ENCODE measurements around the gene KANTR. TPM values are rescaled to one million over a fixed set of nuclear protein-coding genes. Genes with fewer than 3 reads are reported as not detected.

Gene KANTR, protein sequence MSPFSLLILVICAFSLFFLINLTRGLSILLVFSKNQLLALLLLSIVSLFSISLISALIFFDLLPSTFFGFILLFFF
- polyA plus RNA-seq (2013, experiment 1 of 2), result 6.1 TPM
- polyA plus RNA-seq (2013, experiment 2 of 2), result 6.7 TPM

- Histone ChIP-seq H2BK5ac (ENCODE audit: low read length) (peak within 1 kb of the TSS; percentile 53), H3K79me1 (ENCODE audit: low read depth, low read length) (no peaks in the 10 kb centered on the region), H3K4me2 (ENCODE audit: insufficient read depth, low read length, poor library complexity, severe bottlenecking) (peak within 1 kb of the TSS; percentile 89), H4K8ac (ENCODE audit: low read depth, low read length) (no peak within 1 kb of the TSS), H2BK12ac (ENCODE audit: low read length) (no peak within 1 kb of the TSS), H3K36me3 (replicated peaks in 1 of 2; ENCODE audit: control insufficient read depth in 2 of 2, insufficient read depth in 2 of 2, low read length in 2 of 2) (peaks cover 0 to 6% of the 10 kb centered on the region in 2 donors), H3K9ac (ENCODE audit: low read depth, low read length, poor library complexity) (peak within 1 kb of the TSS; percentile 63), H3K4me1 (ENCODE audit: control insufficient read depth in 2 of 2, insufficient read depth in 1 of 2, low read depth in 1 of 2, low read length in 2 of 2) (no peaks in the 10 kb centered on the region), H3K14ac (ENCODE audit: low read length) (no peak within 1 kb of the TSS), H3K27ac (replicated peaks; ENCODE audit: low read length) (peak within 1 kb of the TSS; percentile 89), H3K27me3 (ENCODE audit: control insufficient read depth in 3 of 3, insufficient read depth in 3 of 3, low read depth in 1 of 3, low read length in 3 of 3) (no peaks in the 10 kb centered on the region), H3K4me3 (ENCODE audit: low read length in 2 of 2) (peak within 1 kb of the TSS; percentile 53 to 87), H3K23ac (ENCODE audit: low read depth, low read length, poor library complexity) (no peak within 1 kb of the TSS), H2BK15ac (ENCODE audit: low read length) (no peak within 1 kb of the TSS), H4K91ac (ENCODE audit: low read depth, low read length, poor library complexity) (no peak within 1 kb of the TSS), H2BK120ac (ENCODE audit: low read depth, low read length) (no peak within 1 kb of the TSS), H2AK5ac (ENCODE audit: low read depth, low read length) (no peak within 1 kb of the TSS), H3K4ac (ENCODE audit: low read length) (no peak within 1 kb of the TSS), H2AFZ (ENCODE audit: low read length) (peak within 1 kb of the TSS; percentile 93), H3K18ac (ENCODE audit: low read length) (peak within 1 kb of the TSS; percentile 83), H3K9me3 (replicated peaks in 1 of 2; ENCODE audit: control insufficient read depth in 2 of 2, insufficient read depth in 1 of 2, low read depth in 1 of 2, low read length in 2 of 2) (no peaks in the 10 kb centered on the region)
- WGBS, 2 donors (ENCODE audit: extremely low coverage in 2 of 2, insufficient read length in 2 of 2, insufficient replicate concordance in 1 of 2), result no CpG with 5 or more reads among the region's 67 CpGs
- peak; percentile 91 for DNase-seq (ENCODE audit: low spot score)
Observed at GRCh38 chrX:53093748-53094581, at the start of gene KANTR. KANTR (plus strand) TSS chrX:53094142; CDS start chrX:53124273, 30,131 bp downstream.

DNA sequence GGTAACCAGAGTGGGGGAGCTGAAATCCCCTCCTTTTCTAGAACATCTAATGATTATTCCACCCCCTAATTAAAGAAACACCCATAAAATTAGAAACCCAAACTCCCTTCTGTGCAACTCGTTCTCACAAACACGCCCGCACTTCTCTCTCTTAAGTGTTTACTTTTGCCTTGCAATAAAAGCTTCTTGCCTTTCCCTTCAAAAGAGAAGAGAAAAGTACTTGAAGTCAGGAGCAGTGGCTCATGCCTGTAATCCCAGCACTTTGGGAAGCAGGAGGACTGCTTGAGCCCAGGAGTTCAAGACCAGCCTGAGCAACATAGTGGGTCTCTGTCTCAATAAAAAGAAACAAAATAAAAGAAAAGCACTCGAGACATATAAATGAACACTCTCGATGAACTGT lies 48.9 kb upstream of the KANTR start:
- H3K4ac ChIP-seq (ENCODE audit: low read length), result no peak overlapping the region
- no peaks in the 10 kb centered on the region for H3K9me3 ChIP-seq (replicated peaks in 1 of 2; ENCODE audit: control insufficient read depth in 2 of 2, insufficient read depth in 1 of 2, low read depth in 1 of 2, low read length in 2 of 2)
- WGBS, 2 donors (ENCODE audit: extremely low coverage in 2 of 2, insufficient read length in 2 of 2, insufficient replicate concordance in 1 of 2), result no CpG with 5 or more reads among the region's 5 CpGs
- no peak overlapping the region for H4K8ac ChIP-seq (ENCODE audit: low read depth, low read length)
- DNase-seq (ENCODE audit: low spot score), result no peak
- H4K91ac ChIP-seq (ENCODE audit: low read depth, low read length, poor library complexity), result no peak overlapping the region
- H3K14ac ChIP-seq (ENCODE audit: low read length), result no peak overlapping the region
- H2BK15ac ChIP-seq (ENCODE audit: low read length), result no peak overlapping the region
- H3K23ac ChIP-seq (ENCODE audit: low read depth, low read length, poor library complexity), result no peak overlapping the region
- peaks cover 2% of the 10 kb centered on the region in 2 donors for H3K4me1 ChIP-seq (ENCODE audit: control insufficient read depth in 2 of 2, insufficient read depth in 1 of 2, low read depth in 1 of 2, low read length in 2 of 2)
- no peak overlapping the region for H2BK5ac ChIP-seq (ENCODE audit: low read length)
- no peak overlapping the region for H3K18ac ChIP-seq (ENCODE audit: low read length)
- no peak overlapping the region for H3K4me3 ChIP-seq (ENCODE audit: low read length in 2 of 2)
- no peak overlapping the region for H2AFZ ChIP-seq (ENCODE audit: low read length)
- no peaks in the 10 kb centered on the region for H3K36me3 ChIP-seq (replicated peaks in 1 of 2; ENCODE audit: control insufficient read depth in 2 of 2, insufficient read depth in 2 of 2, low read length in 2 of 2)
- no peak overlapping the region for H2BK120ac ChIP-seq (ENCODE audit: low read depth, low read length)
- no peak overlapping the region for H2AK5ac ChIP-seq (ENCODE audit: low read depth, low read length)
- no peak overlapping the region for H3K4me2 ChIP-seq (ENCODE audit: insufficient read depth, low read length, poor library complexity, severe bottlenecking)
- H2BK12ac ChIP-seq (ENCODE audit: low read length), result no peak overlapping the region
- no peak overlapping the region for H3K9ac ChIP-seq (ENCODE audit: low read depth, low read length, poor library complexity)
- no peaks in the 10 kb centered on the region for H3K79me1 ChIP-seq (ENCODE audit: low read depth, low read length)
- no peak overlapping the region for H3K27ac ChIP-seq (replicated peaks; ENCODE audit: low read length)
- H3K27me3 ChIP-seq (ENCODE audit: control insufficient read depth in 3 of 3, insufficient read depth in 3 of 3, low read depth in 1 of 3, low read length in 3 of 3), result peaks cover 0 to 19% (median 0%) of the 10 kb centered on the region in 3 experiments

DNA sequence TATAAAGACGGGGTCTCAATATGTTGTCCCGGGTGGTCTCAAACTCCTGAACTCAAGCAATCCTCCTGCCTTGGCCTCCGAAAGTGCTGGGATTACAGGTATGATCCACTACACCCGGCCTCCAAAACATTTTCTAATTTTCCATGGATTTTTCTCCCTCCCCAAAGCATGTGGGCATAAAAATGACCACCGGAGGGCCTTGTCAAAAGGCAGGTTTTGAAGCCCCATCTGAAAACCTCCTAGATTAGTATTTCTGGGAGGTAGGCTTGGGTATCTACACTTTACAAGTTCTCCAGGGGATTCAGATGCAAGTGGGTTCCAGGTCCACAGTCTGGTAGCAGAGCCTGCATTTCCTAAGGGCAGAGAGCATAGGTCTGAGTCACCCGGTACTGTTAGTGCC lies 46.7 kb upstream of the KANTR start:
- no peak overlapping the region for H2BK15ac ChIP-seq (ENCODE audit: low read length)
- H3K14ac ChIP-seq (ENCODE audit: low read length), result no peak overlapping the region
- no peak overlapping the region for H2BK120ac ChIP-seq (ENCODE audit: low read depth, low read length)
- H3K79me1 ChIP-seq (ENCODE audit: low read depth, low read length), result no peaks in the 10 kb centered on the region
- H2BK5ac ChIP-seq (ENCODE audit: low read length), result no peak overlapping the region
- H3K4me1 ChIP-seq (ENCODE audit: control insufficient read depth in 2 of 2, insufficient read depth in 1 of 2, low read depth in 1 of 2, low read length in 2 of 2), result peaks cover 6 to 8% of the 10 kb centered on the region in 2 donors
- H2AFZ ChIP-seq (ENCODE audit: low read length), result peak overlapping the region; percentile 82
- H2BK12ac ChIP-seq (ENCODE audit: low read length), result no peak overlapping the region
- no peak for DNase-seq (ENCODE audit: low spot score)
- no peak overlapping the region for H3K18ac ChIP-seq (ENCODE audit: low read length)
- no peak overlapping the region for H4K91ac ChIP-seq (ENCODE audit: low read depth, low read length, poor library complexity)
- no peak overlapping the region for H2AK5ac ChIP-seq (ENCODE audit: low read depth, low read length)
- WGBS, 2 donors (ENCODE audit: extremely low coverage in 2 of 2, insufficient read length in 2 of 2, insufficient replicate concordance in 1 of 2), result no CpG with 5 or more reads among the region's 6 CpGs
- H3K27ac ChIP-seq (replicated peaks; ENCODE audit: low read length), result no peak overlapping the region
- H3K4ac ChIP-seq (ENCODE audit: low read length), result no peak overlapping the region
- H3K4me3 ChIP-seq (ENCODE audit: low read length in 2 of 2), result no peak overlapping the region
- H4K8ac ChIP-seq (ENCODE audit: low read depth, low read length), result no peak overlapping the region
- no peak overlapping the region for H3K9ac ChIP-seq (ENCODE audit: low read depth, low read length, poor library complexity)
- peaks cover 0 to 9% (median 0%) of the 10 kb centered on the region in 3 experiments for H3K27me3 ChIP-seq (ENCODE audit: control insufficient read depth in 3 of 3, insufficient read depth in 3 of 3, low read depth in 1 of 3, low read length in 3 of 3)
- H3K23ac ChIP-seq (ENCODE audit: low read depth, low read length, poor library complexity), result no peak overlapping the region
- no peaks in the 10 kb centered on the region for H3K36me3 ChIP-seq (replicated peaks in 1 of 2; ENCODE audit: control insufficient read depth in 2 of 2, insufficient read depth in 2 of 2, low read length in 2 of 2)
- no peak overlapping the region for H3K4me2 ChIP-seq (ENCODE audit: insufficient read depth, low read length, poor library complexity, severe bottlenecking)
- no peaks in the 10 kb centered on the region for H3K9me3 ChIP-seq (replicated peaks in 1 of 2; ENCODE audit: control insufficient read depth in 2 of 2, insufficient read depth in 1 of 2, low read depth in 1 of 2, low read length in 2 of 2)
